DND-41 (cell line): ENCODE data around the gene PARM1.

Source experiments
- ATAC-seq: fragments of 200-7000 bp; cut with Tn5 transposase; 3 replicates; pipeline ENCODE4 v1.9.1; 2021; ENCODE audit warnings: low read depth; ENCODE audit not compliant: insufficient read depth
- DNase-seq: peaks from one replicate; pipeline ENCODE4 v3.0.0-alpha.2; 2020
- H2AFZ ChIP-seq: 2 replicates; pipeline ENCODE4 v1.6.0; 2012; ENCODE audit warnings: low read depth, low read length
- H3K27ac ChIP-seq: 2 replicates; pipeline ENCODE4 v1.5.1; 2012; ENCODE audit warnings: low read length, inconsistent platforms
- H3K27me3 ChIP-seq: fragments of 200-600 bp; sonication (generic); 2 replicates; pipeline ENCODE4 v1.6.0; 2012; ENCODE audit warnings: low read length, mild to moderate bottlenecking, inconsistent platforms; ENCODE audit not compliant: insufficient read depth, poor library complexity
- H3K36me3 ChIP-seq: 2 replicates; pipeline ENCODE4 v1.5.1; 2012; ENCODE audit warnings: low read length, inconsistent platforms; ENCODE audit not compliant: insufficient read depth
- H3K4me1 ChIP-seq: 2 replicates; pipeline ENCODE4 v1.5.1; 2012; ENCODE audit warnings: mild to moderate bottlenecking, low read length; ENCODE audit not compliant: insufficient read depth
- H3K4me2 ChIP-seq: 2 replicates; pipeline ENCODE4 v1.6.0; 2012; ENCODE audit warnings: mild to moderate bottlenecking, moderate library complexity, low read length, inconsistent platforms; ENCODE audit not compliant: insufficient read depth
- H3K4me3 ChIP-seq, 2 experiments: fragments of 200-600 bp in 1 of 2; shearing (Covaris generic) in 1 of 2; 2 replicates each; pipeline ENCODE4 v1.5.1; 2012 to 2016; ENCODE audit warnings: inconsistent platforms in 2 of 2, low read length in 2 of 2, mild to moderate bottlenecking in 2 of 2, low read depth in 1 of 2, moderate library complexity in 1 of 2
- H3K79me2 ChIP-seq: 2 replicates; pipeline ENCODE4 v1.6.0; 2012; ENCODE audit warnings: low read length, inconsistent platforms; ENCODE audit not compliant: insufficient read depth
- H3K9ac ChIP-seq: 2 replicates; pipeline ENCODE4 v1.6.0; 2012; ENCODE audit warnings: low read depth, mild to moderate bottlenecking, inconsistent platforms, low read length, moderate library complexity
- H3K9me3 ChIP-seq: 2 replicates; pipeline ENCODE4 v1.5.1; 2012; ENCODE audit warnings: low read length, moderate library complexity, mild to moderate bottlenecking, inconsistent platforms; ENCODE audit not compliant: insufficient read depth, severe bottlenecking
- H4K20me1 ChIP-seq: 2 replicates; pipeline ENCODE4 v1.6.0; 2012; ENCODE audit warnings: low read length; ENCODE audit not compliant: insufficient read depth
- EZH2 ChIP-seq: IDR thresholded peaks from 3 replicates; pipeline ENCODE4 v1.6.1; 2012; ENCODE audit warnings: borderline replicate concordance, low read depth, mild to moderate bottlenecking, moderate library complexity, low read length, inconsistent platforms; ENCODE audit not compliant: severe bottlenecking
- TF ChIP-seq, protein P1 (sequence below): IDR thresholded peaks from 2 replicates; pipeline ENCODE4 v1.5.1; 2012; ENCODE audit warnings: borderline replicate concordance, low read length, moderate library complexity, mild to moderate bottlenecking; ENCODE audit not compliant: poor library complexity, severe bottlenecking; ENCODE audit errors: extremely low read depth

PARM1 gene

DNA sequence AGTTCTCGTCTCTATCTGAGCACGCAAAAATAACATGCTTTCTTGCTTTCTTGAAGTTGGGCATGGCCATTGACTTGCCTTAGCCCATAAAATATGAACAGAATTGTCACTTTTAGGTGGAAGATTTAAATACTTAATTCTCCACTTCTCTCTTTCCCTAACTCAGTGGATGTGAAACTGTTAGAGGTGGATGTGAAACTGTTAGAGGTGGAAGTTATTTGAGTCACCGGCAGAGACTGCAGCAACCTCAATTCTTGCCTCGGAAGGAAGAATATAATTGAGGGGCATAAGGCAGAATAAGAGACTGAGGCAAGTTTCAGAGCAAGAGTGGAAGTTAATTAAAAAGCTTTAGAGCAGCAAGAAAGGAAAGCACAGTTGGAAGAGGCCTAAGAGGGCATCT lies 2.8 kb upstream of the PARM1 start:
- Histone ChIP-seq H3K36me3 (no peaks in the 10 kb centered on the region), H3K9ac (no peak overlapping the region), H3K4me2 (no peak overlapping the region), H4K20me1 (no peaks in the 10 kb centered on the region), H3K79me2 (no peaks in the 10 kb centered on the region), H3K4me3 (no peak overlapping the region), H3K27ac (no peak overlapping the region), H3K4me1 (no peaks in the 10 kb centered on the region), H3K27me3 (no peaks in the 10 kb centered on the region), H3K9me3 (no peaks in the 10 kb centered on the region), H2AFZ (no peak overlapping the region)
- no peak for TF ChIP-seq EZH2
- TF ChIP-seq, protein P1, sequence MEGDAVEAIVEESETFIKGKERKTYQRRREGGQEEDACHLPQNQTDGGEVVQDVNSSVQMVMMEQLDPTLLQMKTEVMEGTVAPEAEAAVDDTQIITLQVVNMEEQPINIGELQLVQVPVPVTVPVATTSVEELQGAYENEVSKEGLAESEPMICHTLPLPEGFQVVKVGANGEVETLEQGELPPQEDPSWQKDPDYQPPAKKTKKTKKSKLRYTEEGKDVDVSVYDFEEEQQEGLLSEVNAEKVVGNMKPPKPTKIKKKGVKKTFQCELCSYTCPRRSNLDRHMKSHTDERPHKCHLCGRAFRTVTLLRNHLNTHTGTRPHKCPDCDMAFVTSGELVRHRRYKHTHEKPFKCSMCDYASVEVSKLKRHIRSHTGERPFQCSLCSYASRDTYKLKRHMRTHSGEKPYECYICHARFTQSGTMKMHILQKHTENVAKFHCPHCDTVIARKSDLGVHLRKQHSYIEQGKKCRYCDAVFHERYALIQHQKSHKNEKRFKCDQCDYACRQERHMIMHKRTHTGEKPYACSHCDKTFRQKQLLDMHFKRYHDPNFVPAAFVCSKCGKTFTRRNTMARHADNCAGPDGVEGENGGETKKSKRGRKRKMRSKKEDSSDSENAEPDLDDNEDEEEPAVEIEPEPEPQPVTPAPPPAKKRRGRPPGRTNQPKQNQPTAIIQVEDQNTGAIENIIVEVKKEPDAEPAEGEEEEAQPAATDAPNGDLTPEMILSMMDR = no peak
- ATAC-seq = no peak
- no peak for DNase-seq

DNA sequence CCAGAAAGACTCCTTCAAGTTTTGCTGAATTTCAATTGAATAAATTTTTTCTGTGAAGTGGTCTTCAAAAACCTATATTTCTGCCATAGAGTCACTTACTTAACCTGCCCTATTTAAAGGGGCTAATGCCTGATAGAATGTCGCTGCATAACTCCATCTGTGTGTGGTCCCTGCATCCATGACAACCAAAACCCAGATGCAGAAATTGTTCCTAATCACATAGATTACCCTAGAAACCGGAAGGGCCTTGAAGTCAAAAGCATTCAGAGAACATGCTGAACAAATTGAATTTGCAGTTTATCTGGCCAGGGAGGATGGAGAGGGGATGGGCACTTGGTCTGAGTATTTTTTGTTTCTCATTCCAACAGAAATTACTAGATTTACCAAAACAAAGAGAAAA lies 1.5 kb upstream of the PARM1 start:
- no peaks in the 10 kb centered on the region for H3K9me3 ChIP-seq
- no peaks in the 10 kb centered on the region for H4K20me1 ChIP-seq
- DNase-seq (no peak), ATAC-seq (no peak)
- H3K36me3 ChIP-seq = no peaks in the 10 kb centered on the region
- TF ChIP-seq EZH2 = no peak
- TF ChIP-seq, protein P1 = no peak
- no peak overlapping the region for H2AFZ ChIP-seq
- no peak overlapping the region for H3K4me2 ChIP-seq
- H3K4me1 ChIP-seq = no peaks in the 10 kb centered on the region
- H3K27ac ChIP-seq = no peak overlapping the region
- H3K9ac ChIP-seq = no peak overlapping the region
- no peak overlapping the region for H3K4me3 ChIP-seq
- no peaks in the 10 kb centered on the region for H3K79me2 ChIP-seq
- no peaks in the 10 kb centered on the region for H3K27me3 ChIP-seq

DNA sequence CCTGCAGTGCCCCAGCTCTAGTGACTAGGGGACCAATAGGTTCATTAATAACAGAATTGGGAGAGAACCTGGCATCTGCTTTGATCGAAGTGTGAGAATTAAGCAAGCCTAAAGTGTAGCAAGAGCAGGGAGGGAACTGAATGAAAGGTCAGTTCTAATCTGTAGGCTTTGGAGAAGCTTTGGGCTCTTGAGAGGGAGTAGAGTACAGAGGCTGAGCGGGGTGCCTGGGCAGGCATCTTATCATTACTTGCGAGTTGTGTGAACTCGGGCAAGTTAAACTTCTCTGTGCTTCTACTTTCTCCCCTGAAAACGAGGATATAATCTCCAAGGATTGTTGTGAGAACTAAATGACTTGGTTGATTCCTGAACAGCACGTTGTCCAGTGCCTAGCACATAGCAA lies 906 bp upstream of the PARM1 start:
- H3K4me2 ChIP-seq = no peak overlapping the region
- ATAC-seq (no peak), DNase-seq (no peak)
- no peak overlapping the region for H3K4me3 ChIP-seq
- H3K4me1 ChIP-seq = no peaks in the 10 kb centered on the region
- H3K9me3 ChIP-seq = no peaks in the 10 kb centered on the region
- TF ChIP-seq, protein P1 = no peak
- no peak for TF ChIP-seq EZH2
- H4K20me1 ChIP-seq = no peaks in the 10 kb centered on the region
- no peak overlapping the region for H2AFZ ChIP-seq
- H3K27ac ChIP-seq = no peak overlapping the region
- no peaks in the 10 kb centered on the region for H3K36me3 ChIP-seq
- no peak overlapping the region for H3K9ac ChIP-seq
- H3K79me2 ChIP-seq = no peaks in the 10 kb centered on the region
- no peaks in the 10 kb centered on the region for H3K27me3 ChIP-seq

DNA sequence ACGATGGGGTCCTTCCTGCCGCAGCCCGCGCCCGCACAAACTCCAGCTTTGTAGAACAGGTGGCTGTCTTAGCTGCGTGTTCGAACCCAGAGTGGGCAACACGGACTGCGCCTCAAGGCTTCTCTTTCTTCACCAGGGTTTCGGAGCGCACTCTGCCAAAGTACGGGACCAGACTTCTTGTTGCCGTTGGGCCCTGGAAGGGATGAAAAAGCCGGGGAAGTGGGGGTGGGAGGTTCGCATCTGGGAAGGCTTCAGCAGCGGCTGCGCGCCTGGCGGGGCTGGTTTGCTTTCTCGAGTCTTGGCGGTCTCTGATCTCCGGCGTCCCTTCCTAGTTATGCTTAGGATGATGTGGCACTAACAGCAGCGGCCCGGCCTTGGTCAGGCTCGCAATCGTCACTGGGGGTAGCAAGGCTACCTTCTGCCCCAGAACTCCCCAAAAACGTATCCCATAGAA lies 673 bp downstream of the PARM1 start:
- ATAC-seq (no peak), DNase-seq (no peak)
- Histone ChIP-seq H3K79me2 (no peaks in the 10 kb centered on the region), H3K4me1 (no peaks in the 10 kb centered on the region), H3K9ac (no peak overlapping the region), H3K9me3 (no peaks in the 10 kb centered on the region), H3K27me3 (no peaks in the 10 kb centered on the region), H3K4me2 (no peak overlapping the region), H3K36me3 (no peaks in the 10 kb centered on the region), H4K20me1 (no peaks in the 10 kb centered on the region), H2AFZ (no peak overlapping the region), H3K27ac (no peak overlapping the region), H3K4me3 (no peak overlapping the region)
- TF ChIP-seq, protein P1 = no peak
- no peak for TF ChIP-seq EZH2
